A673 (cell line): Measurements from ENCODE around the gene STK26. TPM values are rescaled to one million over a fixed set of nuclear protein-coding genes. Genes with fewer than 3 reads are reported as not detected.

Source experiments
- BruUV-seq: library from RNA; stranded (reverse); fragments of 400-500 nt; replicated peaks from 2 replicates; lab custom pipeline; 2021; lab: Mats Ljungman, UMichigan
- CTCF ChIA-PET: fragments of 300-600 bp; sonication (Branson Sonifier 250); formaldehyde crosslinking; loops from one replicate; lab custom pipeline; 2022; ENCODE audit warnings: antibody characterized with exemption; lab: Charles Lee
- POLR2A ChIA-PET: fragments of 300-600 bp; sonication (Branson Sonifier 250); formaldehyde crosslinking; loops from one replicate; lab custom pipeline; 2022; ENCODE audit warnings: antibody characterized with exemption; ENCODE audit not compliant: low non-redundant PET; lab: Charles Lee
- DNase-seq: peaks from one replicate; pipeline ENCODE4 v3.0.0-alpha.2; 2015; ENCODE audit warnings: low spot score
- H3K27ac ChIP-seq: fragments of 200-600 bp; sonication (generic); 2 replicates; pipeline ENCODE4 v1.5.1; 2016; ENCODE audit warnings: mixed run types, low read depth, mild to moderate bottlenecking, mixed read lengths, antibody characterized with exemption, low read length; ENCODE audit not compliant: poor library complexity, severe bottlenecking
- H3K27me3 ChIP-seq: fragments of 200-600 bp; sonication (generic); replicated peaks from 2 replicates; pipeline ENCODE4 v1.6.1; 2017; ENCODE audit warnings: mixed run types, low read depth, mild to moderate bottlenecking, mixed read lengths, antibody characterized with exemption, low read length; ENCODE audit not compliant: insufficient read depth, poor library complexity
- H3K36me3 ChIP-seq: fragments of 200-600 bp; sonication (generic); 2 replicates; pipeline ENCODE4 v1.6.1; 2016; ENCODE audit warnings: mixed run types, mild to moderate bottlenecking, mixed read lengths, antibody characterized with exemption, low read length; ENCODE audit not compliant: insufficient read depth, poor library complexity, severe bottlenecking
- H3K4me1 ChIP-seq: fragments of 200-600 bp; sonication (generic); 2 replicates; pipeline ENCODE4 v1.6.1; 2017; ENCODE audit warnings: mixed run types, mild to moderate bottlenecking, mixed read lengths, antibody characterized with exemption, low read length; ENCODE audit not compliant: insufficient read depth, poor library complexity, severe bottlenecking
- H3K4me3 ChIP-seq: fragments of 200-600 bp; sonication (generic); 2 replicates; pipeline ENCODE4 v1.5.1; 2016; ENCODE audit warnings: low read depth, mixed run types, mild to moderate bottlenecking, mixed read lengths, low read length; ENCODE audit not compliant: poor library complexity, severe bottlenecking
- H3K9me3 ChIP-seq: fragments of 200-600 bp; sonication (generic); 2 replicates; pipeline ENCODE4 v1.6.1; 2016; ENCODE audit warnings: mixed run types, low read depth, mild to moderate bottlenecking, mixed read lengths, antibody characterized with exemption, low read length; ENCODE audit not compliant: poor library complexity, severe bottlenecking
- CTCF ChIP-seq: fragments of 300-800, 200-600 bp; sonication (generic); conservative IDR thresholded peaks from 2 replicates; pipeline ENCODE4 v1.5.1; 2017; ENCODE audit warnings: low read depth, mild to moderate bottlenecking, antibody characterized with exemption, low read length, moderate library complexity, mixed read lengths
- EZH2 ChIP-seq: fragments of 200-600 bp; sonication (generic); IDR thresholded peaks from 2 replicates; pipeline ENCODE4 v1.6.1; 2017; ENCODE audit warnings: borderline replicate concordance, low read depth, mild to moderate bottlenecking, mixed read lengths, antibody characterized with exemption, low read length; ENCODE audit not compliant: poor library complexity, severe bottlenecking
- intact Hi-C: fragments of 100-400 bp; cut with micrococcal nuclease; formaldehyde crosslinking; loops from one replicate; pipeline ENCODE4 v1.10.0; 2022; ENCODE audit not compliant: unreplicated experiment
- total RNA-seq: library from RNA; stranded (reverse); gene quantifications from 2 replicates; pipeline ENCODE4 v1.2.3, GENCODE V29; 2021

Gene STK26
- total RNA-seq, 1 experiment from 2014 or later: 60.8 TPM

- Histone ChIP-seq H3K27me3 (peaks cover 41% of the 10 kb centered on the region), H3K4me3 (no peak overlapping the region), H3K27ac (no peak overlapping the region), H3K4me1 (no peaks in the 10 kb centered on the region), H3K36me3 (no peaks in the 10 kb centered on the region), H3K9me3 (no peaks in the 10 kb centered on the region)
- ChIA-PET CTCF (no interaction called here), POLR2A (no interaction called here)
- TF ChIP-seq EZH2 (no peak), CTCF (no peak)
- DNase-seq: no peak
- no TSS peak for BruUV-seq
- intact Hi-C loops: no loop called here
These were observed 63.6 kb downstream of the STK26 start for GRCh38 chrX:132086672-132087071.

DNA sequence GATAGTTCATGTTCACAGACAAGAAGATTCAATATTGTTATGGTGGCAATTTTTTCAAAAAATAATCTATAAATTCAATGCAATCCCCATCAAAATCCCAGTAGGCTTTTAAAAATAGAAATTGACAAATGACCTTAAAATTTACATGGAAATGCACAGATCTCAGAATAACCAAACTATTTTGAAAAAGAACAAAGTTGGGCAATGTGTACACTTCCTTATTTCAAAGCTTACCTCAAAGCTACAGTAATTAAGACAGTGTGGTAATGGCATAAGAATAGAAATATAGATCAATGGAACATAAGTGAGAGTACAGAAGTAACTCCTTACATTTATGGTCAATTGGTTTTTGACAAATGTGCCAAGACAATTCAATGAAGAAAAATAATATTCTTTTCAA lies 65.8 kb downstream of the STK26 start:
- intact Hi-C loops: no loop called here
- TF ChIP-seq EZH2 (no peak), CTCF (no peak)
- ChIA-PET CTCF (no interaction called here), POLR2A (no interaction called here)
- H3K9me3 ChIP-seq: no peaks in the 10 kb centered on the region
- DNase-seq: no peak
- no peak overlapping the region for H3K27ac ChIP-seq
- H3K4me1 ChIP-seq: no peaks in the 10 kb centered on the region
- BruUV-seq: no TSS peak
- no peak overlapping the region for H3K4me3 ChIP-seq
- no peaks in the 10 kb centered on the region for H3K36me3 ChIP-seq
- peaks cover 41% of the 10 kb centered on the region for H3K27me3 ChIP-seq

DNA sequence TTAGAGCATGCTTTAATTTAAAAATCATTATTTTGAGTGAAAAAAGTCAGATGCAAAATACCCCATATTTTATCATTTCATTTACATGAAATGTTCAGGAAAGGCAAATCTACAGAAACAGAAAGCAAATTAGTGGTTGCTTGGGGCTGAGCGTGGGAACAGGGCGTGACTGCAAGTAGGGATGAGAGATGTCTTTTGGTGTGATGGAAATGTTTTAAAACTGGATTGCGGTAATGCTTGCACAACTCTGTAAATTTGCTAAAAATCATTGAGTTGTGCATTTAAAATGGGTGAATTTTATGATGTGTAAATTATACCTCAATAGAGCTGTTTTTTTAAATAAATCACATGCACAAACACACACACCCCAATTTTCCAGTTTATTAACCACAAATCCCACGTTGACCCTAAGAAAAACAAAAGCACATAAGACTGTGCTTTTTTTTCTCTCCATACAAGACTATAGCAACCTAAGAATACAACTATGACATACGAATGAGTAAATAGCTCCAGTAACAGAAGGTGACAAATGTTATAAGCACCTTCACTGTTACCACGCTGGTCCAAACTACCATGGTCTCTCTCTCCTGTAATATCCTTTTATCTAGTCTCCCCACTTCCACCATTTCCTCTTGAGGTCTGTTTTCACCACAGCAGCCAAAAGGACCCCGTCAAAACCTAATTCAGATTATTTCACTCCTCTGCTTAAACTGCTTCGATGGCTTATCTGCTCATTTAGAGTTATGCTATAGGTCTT lies 67.5 kb downstream of the STK26 start:
- POLR2A ChIA-PET: no interaction called here
- no peak overlapping the region for H3K27ac ChIP-seq
- CTCF ChIA-PET: no interaction called here
- H3K4me3 ChIP-seq: no peak overlapping the region
- no peaks in the 10 kb centered on the region for H3K36me3 ChIP-seq
- no peak for TF ChIP-seq CTCF
- no peak for TF ChIP-seq EZH2
- no peak for DNase-seq
- no TSS peak for BruUV-seq
- no peaks in the 10 kb centered on the region for H3K4me1 ChIP-seq
- peaks cover 29% of the 10 kb centered on the region for H3K27me3 ChIP-seq
- intact Hi-C loops: no loop called here
- no peaks in the 10 kb centered on the region for H3K9me3 ChIP-seq
